Heart right ventricle (tissue), 16 donors: Measurements from ENCODE around the gene BECN2. TPM values are rescaled to one million over a fixed set of nuclear protein-coding genes. Genes with fewer than 3 reads are reported as not detected.
"Not testable (repeated sequence)": the region's sequence is repeated elsewhere in the genome, so short reads cannot be mapped to it uniquely, and the experiment has no call there.

Experiments
- ATAC-seq, 8 donors: fragments of 200-7000 bp; cut with Tn5 transposase; one replicate each; pipeline ENCODE4 v1.9.1; 2020; ENCODE audit warnings: mild to moderate bottlenecking in 8 of 8, moderate library complexity in 8 of 8, moderate number of reproducible peaks in 1 of 8
- DNase-seq, 2 donors: peaks; one replicate each; pipeline ENCODE4 v3.0.0-alpha.2; 2020
- H3K27ac ChIP-seq, 10 donors: fragments of 200-600 bp; sonication (generic) in 2 of 10; one replicate each; pipeline versions ENCODE4 v1.5.0 to v1.8.0; 2020 to 2022; ENCODE audit warnings: mild to moderate bottlenecking in 3 of 10
- H3K27me3 ChIP-seq, 7 donors: fragments of 200-600 bp; one replicate each; pipeline ENCODE4 v1.8.0; 2021 to 2022; ENCODE audit warnings: mild to moderate bottlenecking in 2 of 7
- H3K36me3 ChIP-seq, 9 donors: fragments of 200-600 bp; sonication (generic) in 1 of 9; one replicate each; pipeline versions ENCODE4 v1.5.0 to v1.8.0; 2020 to 2022; ENCODE audit warnings: mild to moderate bottlenecking in 2 of 9
- H3K4me1 ChIP-seq, 9 donors: fragments of 200-600 bp; sonication (generic) in 1 of 9; one replicate each; pipeline versions ENCODE4 v1.5.0 to v1.8.0; 2020 to 2022; ENCODE audit warnings: mild to moderate bottlenecking in 4 of 9
- H3K4me3 ChIP-seq, 10 donors: fragments of 200-600 bp; sonication (generic) in 2 of 10; one replicate each; pipeline versions ENCODE4 v1.5.0 to v1.8.0; 2020 to 2022; ENCODE audit warnings: mild to moderate bottlenecking in 7 of 10, moderate library complexity in 2 of 10
- H3K9me3 ChIP-seq, 11 donors: fragments of 200-600 bp in 10 of 11; sonication (generic) in 2 of 11; one replicate each; pipeline versions ENCODE4 v1.5.0 to v1.8.0; 2013 to 2022; ENCODE audit warnings: mild to moderate bottlenecking in 2 of 11, control low read depth in 1 of 11, moderate library complexity in 1 of 11
- WGBS, 2 donors: extraction: QIAGEN DNeasy Blood & Tissue Kit; methylation state at CpG; one replicate each; pipeline ENCODE4 v1.1.7; 2013; ENCODE audit warnings: inconsistent platforms in 1 of 2; 5-methylcytosine and 5-hydroxymethylcytosine counted together
- intact Hi-C, 10 donors: fragments of 100-400 bp; cut with DNase I; formaldehyde crosslinking; loops; one replicate each; pipeline versions ENCODE4 v1.11.1 to v1.14.2; 2022
- polyA plus RNA-seq, 2 donors: library from polyadenylated mRNA; stranded (reverse); fragments of 200-250 nt; gene quantifications; one replicate each; pipeline ENCODE4 v1.2.3, GENCODE V29; 2013
- total RNA-seq, 10 donors: library from RNA; stranded (reverse); fragmentation: NEBNext Ultra II Directional in 3 of 10; extraction: Animal tissue kit (Norgen Biotek cat#: 25700) in 3 of 10; gene quantifications; one replicate each; pipeline versions ENCODE4 v1.2.1 to v1.2.4, GENCODE V29; 2021 to 2023
- TF ChIP-seq, protein P1 (sequence below), 9 donors: fragments of 200-600 bp; sonication (generic) in 2 of 9; IDR thresholded peaks; one replicate each; pipeline versions ENCODE4 v1.5.0 to v1.8.0; 2021 to 2022; ENCODE audit warnings: antibody characterized with exemption in 9 of 9, mild to moderate bottlenecking in 5 of 9, moderate library complexity in 1 of 9
- donor health status: Arrhythmogenic right ventricular cardiomyopathy.
- donor health status: ischemic (EF 13 %, LVEDD 7.1; RV severe dilation, severe dysfunction).
- donor health status: healthy with polysubstance abuse.
- donor health status: DM: no; HTN: yes; CAD: no.
- donor health status: DM: no; HTN: no; CAD: no.
- donor health status: ischemic (EF 25% LVEDD 6.9; RV normal size, moderate dysfunction).
- donor health status: ischemic (EF 25% LVEDD 5.7; RV mildly dilated, moderate dysfunction).
- donor health status: healthy.
- donor health status: DM: yes; HTN: yes; CAD: no.
- donor health status: Ischemic cardiomyopathy.
- donor health status: ischemic (EF 35%, LVEDD 5.7; RV mildly dilated, moderate dysfunction).
- donor health status: nonischemic (EF 11% LVEDD 7.7; RV severe dilation, severe dysfunction).
- donor health status: DM: yes; HTN: yes; CAD: no.
- donor health status: PGD.
- donor health status: ischemic (EF 29% LVEDD 5.4; RV normal size, mild dysfunction).
- donor health status: nonischemic (EF 23%, LVEDD 6.1; RV moderate dilation, normal function).

Gene BECN2
- total and polyA plus RNA-seq, 12 donors, result not detected

DNA sequence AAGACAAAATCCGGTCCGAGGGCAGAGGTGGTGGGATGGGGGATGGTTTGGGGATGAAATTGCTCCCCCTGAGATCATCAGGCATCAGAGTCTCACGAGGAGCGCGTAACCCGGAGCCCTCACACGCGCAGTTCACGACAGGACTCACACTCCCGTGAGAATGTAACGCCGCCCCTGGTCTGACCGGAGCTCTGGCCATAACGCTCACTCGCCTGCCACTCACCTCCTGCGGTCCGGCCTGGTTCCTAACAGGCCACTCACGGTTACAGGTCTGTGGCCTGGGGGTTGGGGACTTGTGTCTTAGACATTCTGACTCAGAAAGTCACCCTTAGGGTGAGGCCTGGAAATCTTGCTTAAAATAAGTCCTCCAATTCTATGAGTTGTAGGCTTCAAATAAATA, 21.5 kb downstream of the BECN2 start:
- H3K27me3 ChIP-seq, result no peaks in the 10 kb centered on the region
- ATAC-seq (no peak), DNase-seq (no peak)
- 90 to 93% methylated on average over 18 of the region's 18 CpGs for WGBS, 2 donors
- no peak overlapping the region for H3K4me3 ChIP-seq
- no peak overlapping the region for H3K27ac ChIP-seq
- no peaks in the 10 kb centered on the region for H3K4me1 ChIP-seq
- H3K9me3 ChIP-seq, result no peaks in the 10 kb centered on the region
- no peaks in the 10 kb centered on the region for H3K36me3 ChIP-seq
- TF ChIP-seq, protein P1, sequence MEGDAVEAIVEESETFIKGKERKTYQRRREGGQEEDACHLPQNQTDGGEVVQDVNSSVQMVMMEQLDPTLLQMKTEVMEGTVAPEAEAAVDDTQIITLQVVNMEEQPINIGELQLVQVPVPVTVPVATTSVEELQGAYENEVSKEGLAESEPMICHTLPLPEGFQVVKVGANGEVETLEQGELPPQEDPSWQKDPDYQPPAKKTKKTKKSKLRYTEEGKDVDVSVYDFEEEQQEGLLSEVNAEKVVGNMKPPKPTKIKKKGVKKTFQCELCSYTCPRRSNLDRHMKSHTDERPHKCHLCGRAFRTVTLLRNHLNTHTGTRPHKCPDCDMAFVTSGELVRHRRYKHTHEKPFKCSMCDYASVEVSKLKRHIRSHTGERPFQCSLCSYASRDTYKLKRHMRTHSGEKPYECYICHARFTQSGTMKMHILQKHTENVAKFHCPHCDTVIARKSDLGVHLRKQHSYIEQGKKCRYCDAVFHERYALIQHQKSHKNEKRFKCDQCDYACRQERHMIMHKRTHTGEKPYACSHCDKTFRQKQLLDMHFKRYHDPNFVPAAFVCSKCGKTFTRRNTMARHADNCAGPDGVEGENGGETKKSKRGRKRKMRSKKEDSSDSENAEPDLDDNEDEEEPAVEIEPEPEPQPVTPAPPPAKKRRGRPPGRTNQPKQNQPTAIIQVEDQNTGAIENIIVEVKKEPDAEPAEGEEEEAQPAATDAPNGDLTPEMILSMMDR (IDR thresholded peaks at IDR 0.05), result no peak
- intact Hi-C loops, result no loop called here

DNA sequence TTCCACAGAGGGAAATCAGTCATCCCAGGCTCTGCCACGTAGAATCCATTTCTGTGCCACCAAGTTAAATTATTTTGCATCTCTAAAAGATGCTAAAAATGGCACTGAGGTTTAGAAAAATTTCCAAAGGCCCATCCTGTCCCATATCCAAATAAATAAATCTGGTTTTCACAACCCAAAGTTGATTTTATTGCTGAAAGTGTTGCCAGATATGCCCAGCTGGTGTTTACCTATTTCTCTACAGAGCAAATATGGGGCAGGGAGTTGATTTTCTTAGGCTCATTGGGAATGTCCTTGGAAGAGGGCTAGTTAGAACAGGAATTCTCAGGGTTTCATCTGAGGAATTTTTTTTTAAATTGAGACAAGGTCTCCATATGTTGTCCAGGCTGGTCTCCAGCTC, 22.4 kb downstream of the BECN2 start:
- no peaks in the 10 kb centered on the region for H3K36me3 ChIP-seq
- 85 to 94% methylated on average over 1 of the region's 1 CpG for WGBS, 2 donors

DNA sequence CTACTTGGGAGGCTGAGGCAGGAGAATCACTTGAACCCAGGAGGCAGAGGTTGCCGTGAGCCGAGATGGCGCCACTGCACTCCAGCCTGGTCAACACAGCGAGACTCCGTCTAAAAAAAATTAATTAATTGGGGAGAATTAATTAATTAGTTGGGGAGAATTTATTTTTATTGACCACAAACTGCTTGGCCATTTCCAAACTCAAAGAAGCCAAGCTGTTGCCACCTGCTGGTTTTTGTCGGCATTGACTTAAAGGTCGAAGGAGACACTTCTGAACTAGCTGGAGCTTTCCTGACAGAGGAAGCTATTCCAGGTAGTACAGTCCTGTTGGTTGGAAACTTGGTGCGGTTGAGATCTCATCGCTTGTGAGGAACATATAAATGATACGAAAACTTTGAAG, 28.2 kb downstream of the BECN2 start:
- intact Hi-C loops, result loop anchor here in 2 of 10 donors (10.0 kb wide), 1 partner anchor 371 kb away; no protein-coding TSS in a partner anchor
- H3K36me3 ChIP-seq, result no peaks in the 10 kb centered on the region
- no peak overlapping the region for H3K27ac ChIP-seq
- TF ChIP-seq, protein P1 (IDR thresholded peaks at IDR 0.05), result peak in 7 of 9 donors; percentile 34 to 53 (median 42)
- WGBS, 2 donors, result 77% methylated on average over 10 of the region's 10 CpGs
- DNase-seq (no peak), ATAC-seq (no peak)
- no peak overlapping the region for H3K4me3 ChIP-seq
- H3K9me3 ChIP-seq, result no peaks in the 10 kb centered on the region
- no peaks in the 10 kb centered on the region for H3K4me1 ChIP-seq
- no peaks in the 10 kb centered on the region for H3K27me3 ChIP-seq

More for the DNA sequence above, 22.4 kb downstream of the BECN2 start:
- no peak for DNase-seq
- Histone ChIP-seq H3K9me3 (no peaks in the 10 kb centered on the region), H3K4me3 (no peak overlapping the region), H3K27ac (no peak overlapping the region), H3K27me3 (no peaks in the 10 kb centered on the region), H3K4me1 (no peaks in the 10 kb centered on the region)
- intact Hi-C loops, result loop anchor here in 2 of 10 donors (10.0 kb wide), 1 partner anchor 365 kb away; no protein-coding TSS in a partner anchor
- TF ChIP-seq, protein P1 (IDR thresholded peaks at IDR 0.05), result no peak
- ATAC-seq, result no peak

DNA sequence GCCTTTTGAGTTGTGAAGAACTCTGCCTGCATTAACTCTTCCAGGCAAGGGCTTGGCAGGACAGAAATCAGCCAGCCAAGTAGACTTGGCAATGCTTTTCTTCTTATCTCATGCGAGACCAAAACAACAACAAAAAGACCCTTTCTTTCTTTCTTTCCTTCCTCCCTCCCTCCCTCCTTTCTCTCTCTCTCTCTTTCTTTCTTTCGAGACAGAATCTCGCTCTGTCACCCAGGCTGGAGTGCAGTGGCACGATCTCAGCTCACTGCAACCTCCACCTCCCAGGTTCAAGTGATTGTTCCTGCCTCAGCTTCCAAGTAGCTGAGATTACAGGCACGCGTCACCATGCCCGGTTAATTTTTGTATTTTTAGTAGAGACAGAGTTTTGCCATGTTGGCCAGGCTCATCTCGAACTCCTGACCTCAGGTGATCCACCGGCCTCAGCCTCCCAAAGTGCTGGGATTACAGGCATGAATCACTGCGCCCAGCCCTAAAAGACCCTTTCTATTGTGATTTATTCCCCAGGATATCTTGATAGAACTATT, 30.9 kb downstream of the BECN2 start:
- not testable (repeated sequence) for H3K27me3 ChIP-seq, DNase-seq, H3K4me3 ChIP-seq, ATAC-seq, H3K4me1 ChIP-seq, H3K9me3 ChIP-seq, H3K36me3 ChIP-seq, H3K27ac ChIP-seq
- intact Hi-C loops, result loop anchor here in 2 of 10 donors (10.0 kb wide), 1 partner anchor 374 kb away; no protein-coding TSS in a partner anchor
- WGBS, 2 donors, result 51 to 64% methylated on average over 10 of the region's 10 CpGs

DNA sequence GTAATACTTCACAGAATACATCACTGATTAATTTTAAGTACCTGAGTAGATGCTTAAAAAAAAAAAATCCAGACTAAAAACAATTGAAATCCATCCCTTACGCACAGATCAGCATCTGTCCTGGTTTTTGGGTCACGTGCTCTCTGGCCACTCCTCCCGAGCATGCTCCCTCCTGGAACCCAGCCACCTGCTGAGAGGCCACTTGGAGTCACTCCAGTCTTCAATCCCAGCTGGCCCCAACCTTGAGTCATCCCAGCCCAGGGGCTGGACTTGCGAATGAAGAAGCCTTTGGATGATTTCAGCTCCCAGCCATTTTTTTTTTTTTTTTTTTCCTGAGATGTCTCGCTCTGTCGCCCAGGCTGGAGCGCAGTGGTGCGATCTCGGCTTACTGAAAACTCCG, 32.5 kb downstream of the BECN2 start:
- WGBS, 2 donors, result 56 to 61% methylated on average over 10 of the region's 10 CpGs
- DNase-seq, result peak; percentile 69 to 76
- no peak overlapping the region for H3K4me3 ChIP-seq

More for the DNA sequence above, 32.5 kb downstream of the BECN2 start:
- no peak overlapping the region for H3K27ac ChIP-seq
- ATAC-seq, result peak in 7 of 8 donors; percentile 71 to 92 (median 86)
- intact Hi-C loops, result loop anchor here in 3 of 10 donors (10.0 kb wide), 2 partner anchors 85 to 95 kb away; no protein-coding TSS in a partner anchor
- H3K27me3 ChIP-seq, result peaks cover 0 to 3% (median 0%) of the 10 kb centered on the region in 7 donors
- no peaks in the 10 kb centered on the region for H3K36me3 ChIP-seq
- TF ChIP-seq, protein P1 (IDR thresholded peaks at IDR 0.05), result no peak
- H3K4me1 ChIP-seq, result no peaks in the 10 kb centered on the region
- no peaks in the 10 kb centered on the region for H3K9me3 ChIP-seq
